OCI-LY3 (cell line): ENCODE measurements around the gene RXFP4.

ENCODE experiments used
- H2AFZ ChIP-seq: fragments of 200-600, 300-600 bp; shearing (Covaris generic); 2 replicates; pipeline ENCODE4 v1.6.0; 2014; ENCODE audit warnings: antibody characterized with exemption, low read depth, low read length
- H3K27ac ChIP-seq: fragments of 200-600, 300-600 bp; sonication (generic); 2 replicates; pipeline ENCODE4 v1.5.1; 2014; ENCODE audit warnings: mild to moderate bottlenecking, low read length, moderate library complexity, mixed read lengths
- H3K27me3 ChIP-seq: fragments of 200-600, 300-600 bp; sonication (generic); 2 replicates; pipeline ENCODE4 v1.6.1; 2014; ENCODE audit warnings: low read depth, low read length, mixed read lengths
- H3K36me3 ChIP-seq: fragments of 200-600, 300-600 bp; sonication (generic); replicated peaks from 2 replicates; pipeline ENCODE3; 2014; ENCODE audit warnings: low read depth, low read length, mixed read lengths
- H3K4me1 ChIP-seq: fragments of 300-600, 200-600 bp; sonication (generic); 2 replicates; pipeline ENCODE4 v1.6.1; 2014; ENCODE audit warnings: low read length, mixed read lengths
- H3K4me2 ChIP-seq: fragments of 200-600, 300-600 bp; sonication (generic); 2 replicates; pipeline ENCODE4 v1.6.1; 2014; ENCODE audit warnings: low read length, mixed read lengths
- H3K4me3 ChIP-seq: fragments of 300-600, 200-600 bp; sonication (generic); 2 replicates; pipeline ENCODE4 v1.5.1; 2014; ENCODE audit warnings: antibody characterized with exemption, mild to moderate bottlenecking, low read length, moderate library complexity
- H3K79me2 ChIP-seq: fragments of 300-600, 200-600 bp; shearing (Covaris generic); 2 replicates; pipeline ENCODE4 v1.6.1; 2014; ENCODE audit warnings: mild to moderate bottlenecking, low read length, mixed read lengths
- H3K9ac ChIP-seq: fragments of 300-600, 200-600 bp; shearing (Covaris generic); 2 replicates; pipeline ENCODE4 v1.6.0; 2014; ENCODE audit warnings: mild to moderate bottlenecking, low read length, moderate library complexity
- H3K9me3 ChIP-seq: fragments of 200-600, 300-600 bp; shearing (Covaris generic); 2 replicates; pipeline ENCODE4 v1.6.1; 2014; ENCODE audit warnings: low read length, mixed read lengths; ENCODE audit not compliant: insufficient read depth
- H4K20me1 ChIP-seq: fragments of 200-600, 300-600 bp; sonication (generic); 2 replicates; pipeline ENCODE4 v1.6.1; 2016; ENCODE audit warnings: low read length, mixed read lengths; ENCODE audit not compliant: insufficient read depth
- EZH2phosphoT487 ChIP-seq: fragments of 200-600 bp; shearing (Covaris generic); IDR thresholded peaks from 2 replicates; pipeline ENCODE4 v1.6.1; 2018; ENCODE audit warnings: antibody characterized with exemption, mixed run types, low read depth
- TF ChIP-seq, protein P1 (sequence below): fragments of 200-600, 300-600 bp; sonication (generic); IDR thresholded peaks from 2 replicates; pipeline ENCODE4 v1.5.1; 2014; ENCODE audit warnings: antibody characterized with exemption, low read length, low read depth

The RXFP4 gene

DNA sequence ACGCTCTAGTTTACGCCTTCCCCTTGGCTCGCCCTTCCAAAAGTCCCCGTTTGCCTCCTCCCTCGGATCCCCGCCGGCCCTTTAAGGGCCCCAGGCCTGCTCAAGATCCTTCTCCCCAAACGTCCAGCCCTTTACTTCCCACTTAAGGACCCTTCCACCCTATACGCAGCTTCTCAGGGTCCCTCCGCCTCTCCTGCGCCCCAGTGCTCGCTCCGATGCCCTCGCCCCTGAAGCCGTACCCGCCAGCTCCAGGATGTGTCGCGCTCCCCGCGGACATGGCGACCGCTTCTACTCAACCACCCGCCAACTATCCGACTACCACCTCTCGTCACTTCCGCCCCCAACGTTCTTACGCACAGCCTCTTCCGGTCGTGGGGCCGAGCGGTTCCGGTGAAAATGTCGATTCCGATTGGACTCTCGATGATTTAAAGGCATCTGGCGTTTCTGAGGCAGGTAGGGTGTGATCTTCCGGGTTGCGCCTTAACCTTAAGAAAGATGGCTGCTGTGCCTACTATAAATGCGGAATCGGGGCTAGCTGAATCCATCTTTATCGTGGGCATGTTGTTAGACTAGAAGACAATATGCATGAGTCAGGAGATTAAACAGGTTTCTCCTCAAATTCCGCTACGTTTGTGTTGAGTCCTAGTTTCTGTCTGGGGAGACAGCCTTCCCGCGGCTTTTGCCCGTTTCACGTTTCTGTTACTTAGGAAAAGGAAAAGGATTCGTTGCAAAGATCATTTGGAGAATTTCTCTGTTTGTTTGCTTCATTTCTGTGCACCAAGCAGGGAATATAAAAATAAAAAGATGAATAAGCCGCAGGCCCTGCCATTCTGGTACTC is 7.1 kb upstream of the RXFP4 start, which contains the start of gene KHDC4:
KHDC4 (minus strand) TSS at position 317 of the 839 bp plus-strand sequence; CDS start at position 277, 40 bp downstream.
- H3K4me1 ChIP-seq = peaks cover 30% of the 10 kb centered on the region
- H3K9me3 ChIP-seq = no peaks in the 10 kb centered on the region
- TF ChIP-seq, protein P1, sequence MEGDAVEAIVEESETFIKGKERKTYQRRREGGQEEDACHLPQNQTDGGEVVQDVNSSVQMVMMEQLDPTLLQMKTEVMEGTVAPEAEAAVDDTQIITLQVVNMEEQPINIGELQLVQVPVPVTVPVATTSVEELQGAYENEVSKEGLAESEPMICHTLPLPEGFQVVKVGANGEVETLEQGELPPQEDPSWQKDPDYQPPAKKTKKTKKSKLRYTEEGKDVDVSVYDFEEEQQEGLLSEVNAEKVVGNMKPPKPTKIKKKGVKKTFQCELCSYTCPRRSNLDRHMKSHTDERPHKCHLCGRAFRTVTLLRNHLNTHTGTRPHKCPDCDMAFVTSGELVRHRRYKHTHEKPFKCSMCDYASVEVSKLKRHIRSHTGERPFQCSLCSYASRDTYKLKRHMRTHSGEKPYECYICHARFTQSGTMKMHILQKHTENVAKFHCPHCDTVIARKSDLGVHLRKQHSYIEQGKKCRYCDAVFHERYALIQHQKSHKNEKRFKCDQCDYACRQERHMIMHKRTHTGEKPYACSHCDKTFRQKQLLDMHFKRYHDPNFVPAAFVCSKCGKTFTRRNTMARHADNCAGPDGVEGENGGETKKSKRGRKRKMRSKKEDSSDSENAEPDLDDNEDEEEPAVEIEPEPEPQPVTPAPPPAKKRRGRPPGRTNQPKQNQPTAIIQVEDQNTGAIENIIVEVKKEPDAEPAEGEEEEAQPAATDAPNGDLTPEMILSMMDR = peak; percentile 20; the same call in 1 of the 2 replicates
- no peak for TF ChIP-seq EZH2phosphoT487

GRCh38 chr1:155934936-155935590 is 6.4 kb upstream of the RXFP4 start:
- Histone ChIP-seq H3K27me3 (no peaks in the 10 kb centered on the region), H4K20me1 (peaks cover 30% of the 10 kb centered on the region), H3K36me3 (peaks cover 35% of the 10 kb centered on the region), H3K4me1 (peaks cover 34% of the 10 kb centered on the region), H3K79me2 (peaks cover 48% of the 10 kb centered on the region), H3K4me3 (peak overlapping the region; percentile 87), H3K9ac (peak overlapping the region; percentile 89), H3K27ac (peak overlapping the region; percentile 79), H3K4me2 (peak overlapping the region; percentile 86), H2AFZ (peak overlapping the region; percentile 75), H3K9me3 (no peaks in the 10 kb centered on the region)
- TF ChIP-seq, protein P1 = no peak
- no peak for TF ChIP-seq EZH2phosphoT487

More for the DNA sequence above, 7.1 kb upstream of the RXFP4 start, which contains the start of gene KHDC4:
- Histone ChIP-seq H3K79me2 (peaks cover 55% of the 10 kb centered on the region), H4K20me1 (peaks cover 33% of the 10 kb centered on the region), H3K4me3 (peak within 1 kb of the TSS; percentile 87), H3K4me2 (peak within 1 kb of the TSS; percentile 94), H2AFZ (peak within 1 kb of the TSS; percentile 75), H3K9ac (peak within 1 kb of the TSS; percentile 95), H3K27ac (peak within 1 kb of the TSS; percentile 79), H3K36me3 (peaks cover 39% of the 10 kb centered on the region), H3K27me3 (no peaks in the 10 kb centered on the region)

GRCh38 chr1:155938220-155938627 is 3.2 kb upstream of the RXFP4 start:
- peaks cover 43% of the 10 kb centered on the region for H3K4me1 ChIP-seq
- H3K27me3 ChIP-seq = no peaks in the 10 kb centered on the region
- H3K27ac ChIP-seq = no peak overlapping the region; the same call in 1 of the 2 replicates
- peaks cover 6% of the 10 kb centered on the region for H3K36me3 ChIP-seq
- no peak overlapping the region for H3K9ac ChIP-seq
- H4K20me1 ChIP-seq = no peaks in the 10 kb centered on the region; the same call in 1 of the 2 replicates
- H3K4me3 ChIP-seq = no peak overlapping the region
- no peak overlapping the region for H2AFZ ChIP-seq
- no peak overlapping the region for H3K4me2 ChIP-seq
- TF ChIP-seq EZH2phosphoT487 = no peak
- TF ChIP-seq, protein P1 = peak; percentile 97
- no peaks in the 10 kb centered on the region for H3K9me3 ChIP-seq
- H3K79me2 ChIP-seq = peaks cover 16% of the 10 kb centered on the region
